Spleen (tissue), 7 donors: ENCODE measurements around the gene SPATA25.

Source experiments
- POLR2A ChIP-seq, 3 donors: fragments of 450-650 bp; IDR thresholded peaks; one replicate each; pipeline ENCODE4 v1.5.1; 2017; ENCODE audit warnings: antibody characterized with exemption in 3 of 3, mild to moderate bottlenecking in 1 of 3
- POLR2AphosphoS5 ChIP-seq, 3 donors: sonication (generic); formaldehyde crosslinking; IDR thresholded peaks; one replicate each; pipeline ENCODE4 v1.5.1; 2017; ENCODE audit warnings: antibody characterized with exemption in 3 of 3
- TF ChIP-seq, protein P1 (sequence below), 11 experiments: fragments of 200-600 bp in 7 of 11; fragments of 450-650 bp in 4 of 11; sonication (generic) in 4 of 11; IDR thresholded peaks in 8 of 11; conservative IDR thresholded peaks in 3 of 11; 1 replicate in 7 of 11; 2 replicates in 4 of 11; pipeline versions ENCODE4 v1.4.0 to v1.8.0; 2016 to 2021; ENCODE audit warnings: antibody characterized with exemption in 11 of 11, inconsistent platforms in 4 of 11, mild to moderate bottlenecking in 1 of 11
- donor health status: DM: no; HTN: no; CAD: no; lungs with moderate emphysema.
- donor health status: DM: no; HTN: no; CAD: no.
- donor health status: DM: no; HTN: no; CAD: no.

DNA sequence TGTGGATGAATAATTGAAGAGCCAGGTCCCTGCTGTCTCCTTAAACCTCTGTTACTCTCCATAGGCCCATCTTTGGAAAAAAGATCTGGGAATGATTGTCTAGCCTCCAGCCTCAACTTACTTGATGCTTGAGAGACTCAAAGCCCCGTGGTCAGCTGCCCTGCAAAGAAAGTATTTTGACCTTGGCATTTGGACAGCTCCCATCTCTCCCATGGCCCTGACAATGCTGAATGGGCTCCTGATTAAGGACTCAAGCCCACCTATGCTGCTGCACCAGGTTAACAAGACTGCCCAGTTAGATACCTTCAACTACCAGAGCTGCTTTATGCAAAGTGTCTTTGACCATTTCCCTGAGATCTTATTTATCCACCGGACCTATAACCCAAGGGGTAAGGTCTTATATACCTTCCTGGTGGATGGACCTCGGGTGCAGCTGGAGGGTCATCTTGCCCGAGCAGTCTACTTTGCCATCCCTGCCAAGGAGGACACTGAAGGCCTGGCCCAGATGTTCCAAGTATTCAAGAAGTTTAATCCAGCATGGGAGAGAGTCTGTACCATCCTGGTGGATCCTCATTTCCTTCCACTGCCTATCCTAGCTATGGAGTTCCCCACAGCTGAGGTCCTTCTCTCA is 4.8 kb downstream of the SPATA25 start:
- TF ChIP-seq, protein P1, sequence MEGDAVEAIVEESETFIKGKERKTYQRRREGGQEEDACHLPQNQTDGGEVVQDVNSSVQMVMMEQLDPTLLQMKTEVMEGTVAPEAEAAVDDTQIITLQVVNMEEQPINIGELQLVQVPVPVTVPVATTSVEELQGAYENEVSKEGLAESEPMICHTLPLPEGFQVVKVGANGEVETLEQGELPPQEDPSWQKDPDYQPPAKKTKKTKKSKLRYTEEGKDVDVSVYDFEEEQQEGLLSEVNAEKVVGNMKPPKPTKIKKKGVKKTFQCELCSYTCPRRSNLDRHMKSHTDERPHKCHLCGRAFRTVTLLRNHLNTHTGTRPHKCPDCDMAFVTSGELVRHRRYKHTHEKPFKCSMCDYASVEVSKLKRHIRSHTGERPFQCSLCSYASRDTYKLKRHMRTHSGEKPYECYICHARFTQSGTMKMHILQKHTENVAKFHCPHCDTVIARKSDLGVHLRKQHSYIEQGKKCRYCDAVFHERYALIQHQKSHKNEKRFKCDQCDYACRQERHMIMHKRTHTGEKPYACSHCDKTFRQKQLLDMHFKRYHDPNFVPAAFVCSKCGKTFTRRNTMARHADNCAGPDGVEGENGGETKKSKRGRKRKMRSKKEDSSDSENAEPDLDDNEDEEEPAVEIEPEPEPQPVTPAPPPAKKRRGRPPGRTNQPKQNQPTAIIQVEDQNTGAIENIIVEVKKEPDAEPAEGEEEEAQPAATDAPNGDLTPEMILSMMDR (IDR thresholded peaks at IDR 0.05 in 8 of 11, conservative IDR thresholded peaks at IDR 0.05 in 3 of 11) = no peak
- TF ChIP-seq POLR2A (IDR thresholded peaks at IDR 0.05) (no peak), POLR2AphosphoS5 (IDR thresholded peaks at IDR 0.05) (no peak)
